CD8-positive, alpha-beta memory T cell (primary cell): ENCODE data around the gene ADGRV1. TPM values are rescaled to one million over a fixed set of nuclear protein-coding genes. Genes with fewer than 3 reads are reported as not detected.

Source experiments
- CTCF ChIA-PET: fragments of 350-600 bp; sonication (Branson Sonifier 250); formaldehyde crosslinking; loops from one replicate; lab custom pipeline; 2021; ENCODE audit warnings: antibody characterized with exemption; lab: Charles Lee
- POLR2A ChIA-PET: fragments of 350-600 bp; sonication (Branson Sonifier 250); formaldehyde crosslinking; loops from one replicate; lab custom pipeline; 2021; ENCODE audit warnings: antibody characterized with exemption; lab: Charles Lee
- DNase-seq, 5 donors: peaks; one replicate each; pipeline versions ENCODE4 v3.0.0 to v3.0.0-alpha.2; 2020 to 2022; ENCODE audit warnings: mixed read lengths in 1 of 5
- H3K27ac ChIP-seq: one replicate; pipeline ENCODE4 v1.7.0; 2013; ENCODE audit warnings: low read depth, mild to moderate bottlenecking, low read length, moderate library complexity
- H3K27me3 ChIP-seq: 2 replicates; pipeline ENCODE4 v1.7.0; 2013; ENCODE audit warnings: low read length, mild to moderate bottlenecking; ENCODE audit not compliant: insufficient read depth, poor library complexity, severe bottlenecking
- H3K36me3 ChIP-seq: 2 replicates; pipeline ENCODE4 v1.7.0; 2013; ENCODE audit warnings: mild to moderate bottlenecking, low read length, moderate library complexity; ENCODE audit not compliant: insufficient read depth
- H3K4me1 ChIP-seq: 2 replicates; pipeline ENCODE4 v1.7.0; 2013; ENCODE audit warnings: mild to moderate bottlenecking, low read length, moderate library complexity; ENCODE audit not compliant: insufficient read depth
- H3K4me3 ChIP-seq: 2 replicates; pipeline ENCODE4 v1.7.0; 2013; ENCODE audit warnings: mild to moderate bottlenecking, low read length
- H3K9me3 ChIP-seq: 2 replicates; pipeline ENCODE4 v1.7.0; 2013; ENCODE audit warnings: mild to moderate bottlenecking, low read length
- H3K27ac Mint-ChIP-seq, 8 donors: one replicate each; pipeline ENCODE4 v1.8.0; 2020 to 2021; ENCODE audit warnings: mixed read lengths in 8 of 8, mild to moderate bottlenecking in 6 of 8, inconsistent platforms in 3 of 8, moderate library complexity in 3 of 8
- H3K27me3 Mint-ChIP-seq, 2 donors: one replicate each; pipeline ENCODE4 v1.8.0; 2020 to 2021; ENCODE audit warnings: mixed read lengths in 2 of 2, mild to moderate bottlenecking in 1 of 2, moderate library complexity in 1 of 2
- H3K36me3 Mint-ChIP-seq, 3 donors: one replicate each; pipeline ENCODE4 v1.8.0; 2020 to 2021; ENCODE audit warnings: mixed read lengths in 3 of 3, inconsistent platforms in 1 of 3, mild to moderate bottlenecking in 1 of 3
- H3K4me1 Mint-ChIP-seq, 3 donors: one replicate each; pipeline ENCODE4 v1.8.0; 2020 to 2021; ENCODE audit warnings: mixed read lengths in 3 of 3, inconsistent platforms in 1 of 3, mild to moderate bottlenecking in 1 of 3
- H3K4me3 Mint-ChIP-seq, 7 donors: one replicate each; pipeline ENCODE4 v1.8.0; 2020 to 2021; ENCODE audit warnings: mixed read lengths in 7 of 7, mild to moderate bottlenecking in 6 of 7, moderate library complexity in 4 of 7, inconsistent platforms in 2 of 7
- H3K9me3 Mint-ChIP-seq, 5 donors: one replicate each; pipeline ENCODE4 v1.8.0; 2020 to 2022; ENCODE audit warnings: mixed read lengths in 5 of 5, mild to moderate bottlenecking in 3 of 5, moderate library complexity in 2 of 5, inconsistent platforms in 1 of 5
- polyA plus RNA-seq: library from polyadenylated mRNA; unstranded; fragments of 300-500 nt; fragmentation: Illumina TruSeq; gene quantifications from one replicate; pipeline ENCODE4 v1.2.3, GENCODE V29; 2021
- total RNA-seq, 2 experiments: library from RNA; stranded (reverse); gene quantifications; one replicate each; pipeline ENCODE4 v1.2.3, GENCODE V29; 2021

ADGRV1 gene
- total and polyA plus RNA-seq, 3 experiments from 2014 or later = 0.33 to 0.44 TPM; not detected in 1

GRCh38 chr5:90641528-90641927 lies 82.9 kb downstream of the ADGRV1 start:
- CTCF ChIA-PET = no interaction called here

GRCh38 chr5:90642706-90643229 lies 84.2 kb downstream of the ADGRV1 start:
- peaks cover 0 to 2% (median 0%) of the 10 kb centered on the region in 5 donors for H3K9me3 Mint-ChIP-seq
- Histone ChIP-seq H3K36me3 (no peaks in the 10 kb centered on the region), H3K27ac (peak overlapping the region; percentile 75), H3K27me3 (no peaks in the 10 kb centered on the region), H3K4me1 (no peaks in the 10 kb centered on the region), H3K4me3 (no peak overlapping the region), H3K9me3 (no peaks in the 10 kb centered on the region)
- no peak overlapping the region for H3K27ac Mint-ChIP-seq
- CTCF ChIA-PET = no interaction called here
- no peaks in the 10 kb centered on the region for H3K36me3 Mint-ChIP-seq
- H3K4me3 Mint-ChIP-seq = no peak overlapping the region
- no peaks in the 10 kb centered on the region for H3K4me1 Mint-ChIP-seq
- POLR2A ChIA-PET = no interaction called here
- no peak for DNase-seq
- no peaks in the 10 kb centered on the region for H3K27me3 Mint-ChIP-seq

More at GRCh38 chr5:90641528-90641927, 82.9 kb downstream of the ADGRV1 start:
- Histone ChIP-seq H3K9me3 (no peaks in the 10 kb centered on the region), H3K27ac (peak overlapping the region; percentile 75), H3K4me1 (no peaks in the 10 kb centered on the region), H3K36me3 (no peaks in the 10 kb centered on the region), H3K27me3 (no peaks in the 10 kb centered on the region), H3K4me3 (no peak overlapping the region)
- Mint-ChIP-seq H3K4me3 (no peak overlapping the region), H3K9me3 (peaks cover 0 to 2% (median 0%) of the 10 kb centered on the region in 5 donors), H3K27ac (no peak overlapping the region), H3K27me3 (no peaks in the 10 kb centered on the region), H3K4me1 (no peaks in the 10 kb centered on the region), H3K36me3 (no peaks in the 10 kb centered on the region)
- DNase-seq = no peak
- POLR2A ChIA-PET = no interaction called here

- CTCF ChIA-PET = no interaction called here
- Histone ChIP-seq H3K27me3 (no peaks in the 10 kb centered on the region), H3K36me3 (no peaks in the 10 kb centered on the region), H3K27ac (peak overlapping the region; percentile 75), H3K4me1 (no peaks in the 10 kb centered on the region), H3K4me3 (no peak overlapping the region), H3K9me3 (no peaks in the 10 kb centered on the region)
- POLR2A ChIA-PET = no interaction called here
- H3K4me3 Mint-ChIP-seq = no peak overlapping the region
- no peaks in the 10 kb centered on the region for H3K4me1 Mint-ChIP-seq
- DNase-seq = no peak
- H3K27me3 Mint-ChIP-seq = no peaks in the 10 kb centered on the region
- peaks cover 0 to 2% (median 0%) of the 10 kb centered on the region in 5 donors for H3K9me3 Mint-ChIP-seq
- H3K36me3 Mint-ChIP-seq = no peaks in the 10 kb centered on the region
- no peak overlapping the region for H3K27ac Mint-ChIP-seq
Measured at GRCh38 chr5:90644132-90644531, 85.5 kb downstream of the ADGRV1 start.

- Mint-ChIP-seq H3K27me3 (no peaks in the 10 kb centered on the region), H3K4me1 (no peaks in the 10 kb centered on the region), H3K4me3 (no peak overlapping the region), H3K36me3 (no peaks in the 10 kb centered on the region), H3K27ac (no peak overlapping the region), H3K9me3 (peaks cover 0 to 2% (median 0%) of the 10 kb centered on the region in 5 donors)
- Histone ChIP-seq H3K4me3 (no peak overlapping the region), H3K27me3 (no peaks in the 10 kb centered on the region), H3K36me3 (no peaks in the 10 kb centered on the region), H3K4me1 (no peaks in the 10 kb centered on the region), H3K9me3 (no peaks in the 10 kb centered on the region), H3K27ac (peak overlapping the region; percentile 75)
- DNase-seq = no peak
- ChIA-PET CTCF (interaction anchor here (1.0 kb wide), 1 partner anchor 851 kb away, joined by 3 read pairs; no protein-coding TSS in a partner anchor), POLR2A (no interaction called here)
Measured at GRCh38 chr5:90645024-90645610, 86.5 kb downstream of the ADGRV1 start.

- Histone ChIP-seq H3K36me3 (no peaks in the 10 kb centered on the region), H3K4me1 (no peaks in the 10 kb centered on the region), H3K9me3 (no peaks in the 10 kb centered on the region), H3K4me3 (no peak overlapping the region), H3K27me3 (no peaks in the 10 kb centered on the region), H3K27ac (no peak overlapping the region)
- Mint-ChIP-seq H3K9me3 (no peaks in the 10 kb centered on the region), H3K4me1 (no peaks in the 10 kb centered on the region), H3K36me3 (no peaks in the 10 kb centered on the region), H3K4me3 (no peak overlapping the region), H3K27ac (no peak overlapping the region), H3K27me3 (peaks cover 3 to 7% of the 10 kb centered on the region in 2 donors)
- ChIA-PET POLR2A (no interaction called here), CTCF (no interaction called here)
- no peak for DNase-seq
Measured at GRCh38 chr5:90650767-90651166, 92.2 kb downstream of the ADGRV1 start.

- POLR2A ChIA-PET = no interaction called here
- Mint-ChIP-seq H3K27me3 (peaks cover 3 to 7% of the 10 kb centered on the region in 2 donors), H3K9me3 (no peaks in the 10 kb centered on the region), H3K4me3 (no peak overlapping the region), H3K36me3 (no peaks in the 10 kb centered on the region), H3K27ac (peak overlapping the region in 1 of 8 donors; percentile 13), H3K4me1 (no peaks in the 10 kb centered on the region)
- Histone ChIP-seq H3K36me3 (no peaks in the 10 kb centered on the region), H3K4me1 (no peaks in the 10 kb centered on the region), H3K27ac (no peak overlapping the region), H3K9me3 (no peaks in the 10 kb centered on the region), H3K4me3 (no peak overlapping the region), H3K27me3 (no peaks in the 10 kb centered on the region)
- CTCF ChIA-PET = no interaction called here
- no peak for DNase-seq
Measured at GRCh38 chr5:90654215-90654614, 95.6 kb downstream of the ADGRV1 start.

GRCh38 chr5:90655423-90655822 lies 96.8 kb downstream of the ADGRV1 start:
- no peak overlapping the region for H3K4me3 Mint-ChIP-seq
- no peaks in the 10 kb centered on the region for H3K4me1 Mint-ChIP-seq
- H3K36me3 Mint-ChIP-seq = no peaks in the 10 kb centered on the region
- CTCF ChIA-PET = no interaction called here
- Histone ChIP-seq H3K9me3 (no peaks in the 10 kb centered on the region), H3K27ac (no peak overlapping the region), H3K27me3 (no peaks in the 10 kb centered on the region), H3K4me1 (no peaks in the 10 kb centered on the region), H3K36me3 (no peaks in the 10 kb centered on the region), H3K4me3 (no peak overlapping the region)
- POLR2A ChIA-PET = no interaction called here
- H3K27me3 Mint-ChIP-seq = peaks cover 3 to 7% of the 10 kb centered on the region in 2 donors
- no peaks in the 10 kb centered on the region for H3K9me3 Mint-ChIP-seq
- no peak overlapping the region for H3K27ac Mint-ChIP-seq
- no peak for DNase-seq

- Histone ChIP-seq H3K4me1 (no peaks in the 10 kb centered on the region), H3K27me3 (no peaks in the 10 kb centered on the region), H3K4me3 (no peak overlapping the region), H3K9me3 (no peaks in the 10 kb centered on the region), H3K27ac (no peak overlapping the region), H3K36me3 (no peaks in the 10 kb centered on the region)
- Mint-ChIP-seq H3K27me3 (peaks cover 0 to 4% of the 10 kb centered on the region in 2 donors), H3K27ac (no peak overlapping the region), H3K36me3 (no peaks in the 10 kb centered on the region), H3K4me3 (no peak overlapping the region), H3K9me3 (no peaks in the 10 kb centered on the region), H3K4me1 (no peaks in the 10 kb centered on the region)
- POLR2A ChIA-PET = no interaction called here
- CTCF ChIA-PET = no interaction called here
- no peak for DNase-seq
Measured at GRCh38 chr5:90657030-90657429, 98.4 kb downstream of the ADGRV1 start.
